ENCODE measurements around the gene CRMP1. TPM values are rescaled to one million over a fixed set of nuclear protein-coding genes. Genes with fewer than 3 reads are reported as not detected.

CRMP1 gene
- total and polyA plus RNA-seq, 2 of the 8 experiments (the other 6 are each of a cell fraction or from before 2014, with no cell fraction given), result 120 to 131 TPM

GRCh38 chr4:5906191-5906590, 13.3 kb upstream of the CRMP1 start:
- no peaks in the 10 kb centered on the region for H3K79me2 ChIP-seq (ENCODE audit: control insufficient read depth in 1 of 2, insufficient read depth in 2 of 2, low read length in 2 of 2)
- no peaks in the 10 kb centered on the region; the same call in 1 of the 2 replicates for H3K23me2 ChIP-seq (ENCODE audit: low read depth, low read length)
- H3K18ac ChIP-seq (ENCODE audit: extremely low read depth, low read length), result no peak overlapping the region
- FAIRE-seq (no peak), DNase-seq (ENCODE audit: low read depth in 1 of 2, low spot score in 2 of 2) (no peak)
- ChIA-PET POLR2A (ENCODE audit: partially characterized antibody) (interaction anchor here (2.1 kb wide), 1 partner anchor 13 kb away, joined by 14 read pairs; the partner anchor contains the start of gene CRMP1), CTCF (ENCODE audit: partially characterized antibody) (interaction anchor here (0.9 to 1.5 kb wide), 3 partner anchors 12 to 14 kb away, joined by 3 to 4 read pairs (median 4); no protein-coding TSS in a partner anchor)
- H3K4ac ChIP-seq (replicated peaks; ENCODE audit: insufficient read length, low read depth, low read length), result no peak overlapping the region
- no peak overlapping the region for H2BK20ac ChIP-seq (ENCODE audit: low read length)
- H4K91ac ChIP-seq (replicated peaks; ENCODE audit: insufficient read length, low read length), result no peak overlapping the region
- H4K5ac ChIP-seq (ENCODE audit: insufficient read length, low read depth, low read length), result no peak overlapping the region
- no peak overlapping the region for H2AK5ac ChIP-seq (ENCODE audit: low read depth, low read length)
- H3K9ac ChIP-seq (replicated peaks in 1 of 4; ENCODE audit: extremely low read depth in 1 of 4, low read depth in 3 of 4, low read length in 3 of 4), result no peak overlapping the region
- H2BK120ac ChIP-seq (replicated peaks; ENCODE audit: low read depth, low read length), result no peak overlapping the region
- H2BK5ac ChIP-seq (ENCODE audit: low read depth, low read length), result no peak overlapping the region
- H3K56ac ChIP-seq (replicated peaks; ENCODE audit: insufficient read length, low read depth, low read length), result no peak overlapping the region
- H3K4me1 ChIP-seq (replicated peaks in 1 of 4; ENCODE audit: control insufficient read depth in 3 of 4, insufficient read depth in 4 of 4, low read length in 3 of 4), result peaks cover 19 to 38% (median 24%) of the 10 kb centered on the region in 4 experiments
- H3K4me2 ChIP-seq (ENCODE audit: insufficient read depth in 1 of 2, low read depth in 2 of 2, low read length in 2 of 2), result peak overlapping the region; percentile 41 to 49; a peak in 3 of 4 replicates
- H2AFZ ChIP-seq (ENCODE audit: low read length), result no peak overlapping the region
- H3K27me3 ChIP-seq (replicated peaks in 1 of 4; ENCODE audit: control insufficient read depth in 3 of 4, extremely low read depth in 1 of 4, insufficient read depth in 3 of 4, low read length in 3 of 4), result peaks cover 0 to 41% (median 30%) of the 10 kb centered on the region in 4 experiments; a peak in 6 of 7 replicates
- H4K20me1 ChIP-seq (replicated peaks in 1 of 2; ENCODE audit: control insufficient read depth in 1 of 2, insufficient read depth in 2 of 2, low read length in 2 of 2), result no peaks in the 10 kb centered on the region
- H2BK12ac ChIP-seq (ENCODE audit: low read depth, low read length), result no peak overlapping the region
- no peaks in the 10 kb centered on the region for H3K36me3 ChIP-seq (ENCODE audit: control insufficient read depth in 2 of 4, insufficient read depth in 4 of 4, low read length in 3 of 4)
- no peak overlapping the region for H3K14ac ChIP-seq (ENCODE audit: insufficient read length)
- H3K79me1 ChIP-seq (ENCODE audit: low read depth, low read length), result no peaks in the 10 kb centered on the region
- H3K9me3 ChIP-seq (ENCODE audit: insufficient read depth in 2 of 2, low read depth in 1 of 2, low read length in 1 of 2), result no peaks in the 10 kb centered on the region
- no peak overlapping the region; the same call in 1 of the 2 replicates for H4K8ac ChIP-seq (ENCODE audit: extremely low read depth, insufficient read depth, low read length)
- H2BK15ac ChIP-seq (ENCODE audit: low read length), result no peak overlapping the region
- no peak overlapping the region for H3K23ac ChIP-seq (ENCODE audit: insufficient read length)
- H3K4me3 ChIP-seq (ENCODE audit: extremely low read depth in 1 of 4, insufficient read depth in 2 of 4, low read depth in 3 of 4, low read length in 4 of 4), result peak overlapping the region in 1 of 4 experiments; percentile 21; a peak in 1 of 8 replicates
- H3K27ac ChIP-seq (ENCODE audit: low read depth, low read length), result no peak overlapping the region
- WGBS, 2 experiments (ENCODE audit: extremely low coverage in 1 of 2, insufficient coverage in 1 of 2, insufficient read length in 1 of 2, insufficient replicate concordance in 2 of 2, low coverage in 1 of 2, low lambda C conversion rate in 2 of 2, missing lambda C conversion rate in 1 of 2), result 38% methylated on average over 5 of the region's 5 CpGs; no CpG with 5 or more reads in 1 of the 2 experiments
- TF ChIP-seq E2F6 (IDR thresholded peaks at IDR 0.05), result no peak
- no peak for TF ChIP-seq USF2 (IDR thresholded peaks at IDR 0.05; ENCODE audit: low read length)
- no peak for TF ChIP-seq TEAD4 (IDR thresholded peaks at IDR 0.05; ENCODE audit: low read depth, low read length)
- TF ChIP-seq POLR2A (IDR thresholded peaks at IDR 0.05; ENCODE audit: control extremely low read depth in 1 of 2, low read depth in 2 of 2, low read length in 2 of 2), result no peak
- no peak for TF ChIP-seq RNF2 (IDR thresholded peaks at IDR 0.05; ENCODE audit: borderline replicate concordance, low read depth, low read length, missing control alignments, poor library complexity, severe bottlenecking)
- no peak for TF ChIP-seq SRF (IDR thresholded peaks at IDR 0.05; ENCODE audit: low read depth, low read length)

Measured in H1 (cell line).